Dedifferentiated amniotic fluid mesenchymal stem cell (primary cell): ENCODE results near the gene NCAPG2.

Experiments
- DNase-seq: peaks from one replicate; pipeline ENCODE4 v3.0.0-alpha.2; 2016; ENCODE audit errors: extremely low spot score

Gene NCAPG2

DNA sequence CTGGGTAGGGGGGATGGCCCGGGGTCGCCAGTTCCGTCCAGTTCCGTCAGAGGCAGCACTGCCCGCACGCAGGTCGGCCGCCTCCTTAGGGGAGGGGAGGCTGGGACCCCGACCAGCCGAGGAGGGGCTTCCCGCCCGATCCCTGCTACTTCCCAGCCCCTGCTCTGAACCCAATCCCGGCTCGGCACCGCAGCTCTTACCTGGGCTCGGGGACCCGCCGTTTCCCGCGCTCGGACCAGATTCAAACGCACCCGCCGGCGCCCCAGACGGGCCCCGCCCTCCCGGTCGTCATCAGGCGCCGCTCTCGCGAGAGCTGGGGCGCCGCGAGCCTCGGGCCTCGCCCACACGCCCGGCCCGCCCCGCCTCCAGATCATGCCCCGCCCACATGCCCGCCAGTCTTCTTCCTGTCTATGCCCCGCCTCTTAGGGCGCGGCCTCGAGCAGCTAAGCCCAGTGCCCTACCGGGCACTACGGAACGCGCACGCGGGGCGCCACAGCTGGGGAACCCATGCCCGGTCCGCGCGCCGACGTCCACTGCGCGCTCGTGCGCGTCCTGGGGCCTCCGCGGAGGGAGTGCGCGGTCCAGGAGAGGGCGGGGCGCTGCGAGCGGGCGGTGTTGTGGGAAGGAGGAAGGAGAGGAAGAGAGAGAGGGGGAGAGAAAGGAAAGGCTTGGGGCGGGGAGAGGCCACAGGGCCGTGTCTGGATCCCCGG is at the start of gene NCAPG2:
NCAPG2 (minus strand) TSS at position 281 of the 710 bp plus-strand sequence. CDS start 2,905 bp downstream, outside the sequence.
- peak; percentile 97 for DNase-seq

DNA sequence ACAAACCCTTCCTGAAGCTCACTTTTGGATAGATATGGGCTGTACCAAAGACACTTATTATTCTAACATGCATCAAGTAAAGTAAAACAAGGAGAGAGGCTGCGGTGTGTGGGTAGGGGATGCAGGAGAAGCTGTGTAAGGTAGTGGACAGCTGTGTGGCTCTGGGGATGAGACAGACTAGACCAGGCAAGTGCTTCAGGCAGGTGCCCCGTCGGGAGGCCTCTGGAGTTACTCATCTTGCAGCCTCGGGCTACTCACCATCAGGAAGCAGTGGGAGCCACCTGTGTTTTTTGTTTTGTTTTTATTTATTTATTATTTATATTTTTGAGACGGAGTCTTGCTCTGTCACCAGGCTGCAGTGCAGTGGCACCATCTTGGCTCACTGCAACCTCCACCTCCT is 49.3 kb upstream of the NCAPG2 start:
- DNase-seq = no peak

GRCh38 chr7:158751751-158752150 is 47.1 kb upstream of the NCAPG2 start:
- DNase-seq = no peak

GRCh38 chr7:158751199-158751598 is 46.6 kb upstream of the NCAPG2 start:
- no peak for DNase-seq

- DNase-seq = no peak
Measured at GRCh38 chr7:158750702-158751101, 46.1 kb upstream of the NCAPG2 start.

GRCh38 chr7:158749396-158749795 is 44.8 kb upstream of the NCAPG2 start:
- no peak for DNase-seq

DNA sequence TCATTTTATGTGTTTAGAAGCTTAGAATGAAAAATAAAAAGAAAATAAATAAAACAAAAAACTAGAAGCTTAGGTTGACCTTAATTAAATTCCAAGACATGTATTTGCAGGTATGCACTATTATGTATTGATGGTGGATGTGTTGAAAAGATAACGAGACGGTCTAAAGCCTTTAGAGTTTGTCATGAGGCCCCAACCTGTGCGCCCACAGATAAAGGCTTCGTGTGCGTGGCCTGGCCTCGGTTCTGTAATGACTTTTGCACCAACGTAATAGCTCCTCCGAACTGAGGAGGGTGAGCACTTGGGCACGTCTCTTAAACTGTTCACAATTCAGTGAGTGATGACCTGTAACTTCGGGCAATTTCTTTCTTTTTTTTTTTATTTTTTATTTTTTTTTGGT is 43.7 kb upstream of the NCAPG2 start:
- DNase-seq = no peak

DNA sequence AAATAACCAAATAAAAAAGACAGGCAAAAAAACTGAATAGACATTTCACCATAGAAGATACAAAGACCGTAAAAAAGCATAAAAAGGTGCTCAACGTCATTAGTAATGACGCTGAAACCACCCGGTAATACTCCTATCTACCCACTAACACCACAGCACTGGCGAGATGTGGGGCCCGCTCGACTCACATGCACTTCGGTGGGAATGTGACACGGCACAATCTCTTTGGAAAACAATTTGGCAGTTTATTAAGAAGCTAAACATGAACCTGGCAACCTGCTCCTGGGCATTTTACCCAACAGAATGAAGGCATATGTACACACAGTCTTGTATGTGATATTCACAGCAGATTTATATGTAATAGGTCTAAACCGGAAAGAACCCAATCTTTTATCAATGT is 42.8 kb upstream of the NCAPG2 start:
- no peak for DNase-seq

- no peak for DNase-seq
Measured at GRCh38 chr7:158746957-158747356, 42.4 kb upstream of the NCAPG2 start.

DNA sequence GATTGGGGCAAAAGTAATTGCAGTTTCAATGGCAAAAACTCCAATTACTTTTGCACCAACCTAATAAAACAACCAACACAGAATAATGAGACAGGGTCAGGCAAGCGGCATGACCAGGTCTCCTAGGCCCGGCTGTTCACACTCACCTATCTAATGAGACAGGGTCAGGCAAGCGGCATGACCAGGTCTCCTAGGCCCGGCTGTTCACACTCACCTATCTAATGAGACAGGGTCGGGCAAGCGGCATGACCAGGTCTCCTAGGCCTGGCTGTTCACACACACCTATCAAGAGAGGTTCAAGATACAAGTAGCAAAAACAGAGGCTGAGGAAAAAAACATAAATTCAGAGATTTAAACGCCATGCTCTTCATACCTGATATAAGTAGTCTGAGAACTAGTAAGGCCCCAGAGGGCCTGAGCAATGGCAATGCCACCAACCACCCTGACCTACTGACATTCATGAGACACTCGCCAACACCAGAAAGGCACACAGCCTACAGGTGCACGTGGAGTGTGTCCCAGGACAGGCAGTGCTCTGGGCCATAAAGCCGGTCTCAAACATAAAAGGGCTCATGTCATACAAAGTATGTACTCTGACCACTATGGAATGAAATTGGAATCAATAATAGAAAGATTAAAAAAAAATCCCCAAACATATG is 40.6 kb upstream of the NCAPG2 start:
- DNase-seq = no peak

DNA sequence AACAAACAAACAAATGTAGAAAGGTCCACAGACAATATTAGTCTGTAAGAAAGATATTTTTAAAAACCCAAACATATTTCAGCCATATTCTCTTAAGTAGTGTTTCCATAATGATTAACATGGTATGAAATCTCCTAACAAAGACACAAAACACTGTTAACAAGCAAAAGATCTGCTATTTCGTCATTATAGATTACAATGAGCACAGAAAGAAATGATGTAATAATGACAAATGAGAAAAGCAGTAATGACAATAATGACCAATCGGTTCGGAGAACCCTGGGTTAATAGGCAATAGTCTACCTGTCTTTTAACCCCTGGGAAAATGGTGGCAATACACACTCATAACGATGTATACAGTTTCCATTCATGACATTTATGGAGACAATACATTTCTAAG is 39.5 kb upstream of the NCAPG2 start:
- DNase-seq = no peak

GRCh38 chr7:158743219-158743618 is 38.6 kb upstream of the NCAPG2 start:
- DNase-seq = no peak

GRCh38 chr7:158742065-158742821 is 37.6 kb upstream of the NCAPG2 start:
- no peak for DNase-seq

DNA sequence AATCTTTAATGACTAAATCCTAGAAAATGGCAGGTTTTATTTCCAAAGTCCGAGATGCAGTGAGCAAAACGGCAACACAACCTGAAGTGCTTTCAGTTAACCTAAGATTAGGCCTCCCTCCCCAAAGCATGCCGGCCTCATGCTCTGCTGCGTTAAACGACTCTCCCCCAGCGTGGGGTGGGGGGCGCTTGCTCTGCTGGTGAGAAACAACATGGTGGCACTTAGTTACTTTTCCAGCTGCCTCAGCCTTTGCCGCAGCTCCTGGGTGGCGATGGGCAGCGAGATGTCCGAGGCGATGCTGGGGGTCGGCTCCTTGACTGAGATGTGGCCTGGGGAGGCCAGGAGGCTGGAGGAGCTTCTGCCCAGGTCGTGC is 36.7 kb upstream of the NCAPG2 start:
- DNase-seq = no peak

DNA sequence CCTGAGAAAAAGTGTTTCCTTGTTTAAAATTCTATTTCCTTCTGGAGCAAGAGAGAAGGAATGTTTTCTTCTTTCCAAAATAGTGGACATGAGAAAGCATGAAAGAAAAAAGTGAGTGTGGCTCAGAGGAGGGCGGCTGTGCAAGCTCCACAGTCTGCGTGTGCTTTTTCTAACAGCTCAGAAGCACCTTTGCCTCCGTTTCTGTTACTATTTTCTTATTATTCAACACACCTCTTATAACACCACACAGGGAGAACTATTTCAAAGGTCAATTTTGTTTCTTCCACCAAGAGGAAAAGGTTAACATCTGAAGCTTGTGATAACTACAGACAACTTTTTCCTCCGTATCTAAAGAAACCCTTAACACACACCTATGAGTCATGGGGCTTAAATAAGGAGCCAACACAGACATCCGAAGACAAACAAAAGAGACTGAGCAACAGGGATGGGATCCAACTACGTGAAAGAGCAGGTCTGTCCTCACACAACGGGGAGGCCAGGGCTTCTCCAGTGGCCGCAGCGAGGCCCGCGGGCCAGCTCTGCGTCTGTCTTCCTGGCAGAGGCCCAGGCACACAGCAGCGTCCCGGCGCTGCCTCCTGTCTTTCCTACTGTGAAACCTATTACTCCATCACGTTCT is 36.2 kb upstream of the NCAPG2 start:
- no peak for DNase-seq

DNA sequence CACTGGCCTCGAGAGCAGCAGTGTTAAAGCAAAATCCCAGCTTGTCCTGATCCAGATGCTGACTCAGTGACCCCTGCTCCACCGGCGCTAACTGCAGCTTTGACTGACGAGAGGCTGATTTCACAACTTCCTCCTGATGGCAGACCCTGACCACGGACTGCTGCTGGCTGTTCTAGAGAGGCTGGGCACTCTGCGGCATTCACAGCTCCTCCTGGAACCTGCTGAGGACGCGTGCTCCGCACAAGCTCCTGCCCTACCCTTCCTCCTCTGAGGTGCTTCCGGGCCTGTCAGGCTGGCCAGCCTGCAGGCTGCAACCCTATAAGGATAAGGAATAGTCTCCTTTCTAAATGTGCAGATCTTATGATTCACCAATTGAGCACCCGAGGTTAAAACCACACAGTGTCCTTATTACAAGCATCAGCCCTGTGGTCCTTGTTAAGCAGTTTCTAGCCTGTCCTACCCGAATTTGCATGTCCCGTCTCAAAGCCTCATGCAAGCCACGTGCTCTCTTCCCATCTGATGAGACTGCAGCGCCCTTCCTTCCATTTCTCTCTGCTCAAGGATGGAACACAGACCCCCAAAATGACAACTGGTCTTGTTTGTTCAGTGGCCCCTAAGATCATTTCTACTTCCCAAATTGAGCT is 35.5 kb upstream of the NCAPG2 start:
- peak; percentile 26 for DNase-seq

GRCh38 chr7:158738841-158739240 is 34.2 kb upstream of the NCAPG2 start:
- DNase-seq = no peak

- no peak for DNase-seq
Measured at GRCh38 chr7:158737064-158737695, 32.6 kb upstream of the NCAPG2 start.

DNA sequence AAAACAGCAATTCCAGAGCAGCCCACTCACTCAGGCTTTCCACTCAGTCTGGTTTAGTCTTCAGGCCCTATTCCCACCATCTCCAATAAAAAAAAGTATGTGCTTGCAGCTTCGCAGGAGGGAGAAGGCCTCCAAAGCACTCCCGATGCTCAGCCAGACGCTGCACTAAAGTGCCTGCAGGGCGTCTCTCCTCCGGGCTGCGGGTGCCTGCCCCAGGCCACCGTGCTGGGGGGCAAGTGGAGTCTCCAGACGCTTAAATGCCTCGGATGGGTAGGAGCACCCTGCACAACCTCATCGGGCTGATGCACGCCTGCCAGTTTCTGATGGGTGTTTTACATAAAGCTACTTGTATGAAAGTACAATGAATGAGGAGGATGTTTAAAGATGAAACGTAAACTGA is 31.3 kb upstream of the NCAPG2 start:
- DNase-seq = no peak

DNA sequence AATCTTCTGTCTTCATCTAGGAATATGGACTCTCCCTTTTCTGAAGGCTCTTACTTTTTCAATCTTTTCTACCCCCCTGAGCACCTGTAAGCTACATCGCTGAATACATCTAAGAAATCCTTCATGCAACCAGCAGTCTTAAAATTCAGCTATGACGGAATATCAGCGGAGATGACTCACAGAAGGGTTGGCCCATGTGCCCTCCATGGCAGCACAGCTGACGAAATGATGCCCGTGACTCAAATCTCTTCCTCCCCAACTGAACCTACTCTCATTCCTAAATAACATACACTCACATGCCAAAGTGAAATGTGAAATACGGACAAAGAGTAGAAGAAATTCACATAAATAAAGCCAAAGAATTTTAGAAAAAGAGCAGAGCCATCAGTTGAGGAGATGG is 30.3 kb upstream of the NCAPG2 start:
- peak; percentile 74 for DNase-seq

GRCh38 chr7:158733775-158734494 is 29.3 kb upstream of the NCAPG2 start:
- DNase-seq = no peak
